C4-2B (cell line): ENCODE results near the gene SHMT2.
A peak's percentile ranks its signal among the peaks of the same experiment; 100 is the strongest.

Experiments
- H3K27ac ChIP-seq: fragments of 450-650 bp; 2 replicates; pipeline ENCODE4 v1.5.1; 2017
- ZFX ChIP-seq: fragments of 450-650 bp; IDR thresholded peaks from 2 replicates; pipeline ENCODE4 v1.6.1; 2017
- TF ChIP-seq, protein P1 (sequence below): fragments of 450-650 bp; conservative IDR thresholded peaks from 2 replicates; pipeline ENCODE4 v1.5.1; 2017; ENCODE audit warnings: mild to moderate bottlenecking

SHMT2 gene

DNA sequence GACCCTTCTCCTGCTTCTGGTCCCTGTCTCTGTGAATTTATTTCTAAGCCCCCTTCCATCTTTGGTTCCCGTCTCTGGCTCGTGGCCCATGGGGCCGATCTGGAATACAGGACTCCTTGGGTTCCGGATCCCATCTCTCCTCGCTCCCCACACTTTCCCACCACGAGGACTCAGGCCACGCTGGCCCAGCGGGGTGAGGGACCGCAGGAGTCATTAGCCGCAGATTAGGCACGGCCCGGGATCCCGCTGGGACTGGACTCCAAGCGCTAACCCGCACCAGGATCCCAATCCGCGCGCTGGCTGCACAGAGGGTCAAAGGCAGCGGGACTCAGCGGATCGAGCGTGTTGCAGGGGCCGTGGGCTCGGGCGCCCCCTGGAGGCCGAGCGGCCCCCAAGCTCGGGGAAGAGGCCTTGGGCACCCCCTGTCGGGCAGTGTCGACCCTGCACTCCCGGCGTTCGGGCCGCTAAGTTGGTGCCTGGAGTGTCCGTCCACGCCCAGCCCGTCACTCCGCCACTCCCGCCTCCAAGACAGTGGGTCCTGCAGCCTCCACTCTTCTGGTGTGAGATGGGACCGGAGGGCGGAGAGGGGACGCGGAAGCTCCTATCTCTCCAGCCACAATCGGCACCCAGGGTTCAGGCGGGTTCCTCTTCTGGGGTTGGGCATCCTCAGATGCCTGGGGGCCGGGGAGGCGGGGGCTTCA lies 9.5 kb downstream of the SHMT2 start:
- H3K27ac ChIP-seq = peak overlapping the region; percentile 34; the same call in 1 of the 2 replicates
- TF ChIP-seq ZFX = no peak
- TF ChIP-seq, protein P1, sequence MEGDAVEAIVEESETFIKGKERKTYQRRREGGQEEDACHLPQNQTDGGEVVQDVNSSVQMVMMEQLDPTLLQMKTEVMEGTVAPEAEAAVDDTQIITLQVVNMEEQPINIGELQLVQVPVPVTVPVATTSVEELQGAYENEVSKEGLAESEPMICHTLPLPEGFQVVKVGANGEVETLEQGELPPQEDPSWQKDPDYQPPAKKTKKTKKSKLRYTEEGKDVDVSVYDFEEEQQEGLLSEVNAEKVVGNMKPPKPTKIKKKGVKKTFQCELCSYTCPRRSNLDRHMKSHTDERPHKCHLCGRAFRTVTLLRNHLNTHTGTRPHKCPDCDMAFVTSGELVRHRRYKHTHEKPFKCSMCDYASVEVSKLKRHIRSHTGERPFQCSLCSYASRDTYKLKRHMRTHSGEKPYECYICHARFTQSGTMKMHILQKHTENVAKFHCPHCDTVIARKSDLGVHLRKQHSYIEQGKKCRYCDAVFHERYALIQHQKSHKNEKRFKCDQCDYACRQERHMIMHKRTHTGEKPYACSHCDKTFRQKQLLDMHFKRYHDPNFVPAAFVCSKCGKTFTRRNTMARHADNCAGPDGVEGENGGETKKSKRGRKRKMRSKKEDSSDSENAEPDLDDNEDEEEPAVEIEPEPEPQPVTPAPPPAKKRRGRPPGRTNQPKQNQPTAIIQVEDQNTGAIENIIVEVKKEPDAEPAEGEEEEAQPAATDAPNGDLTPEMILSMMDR = peak; percentile 100

DNA sequence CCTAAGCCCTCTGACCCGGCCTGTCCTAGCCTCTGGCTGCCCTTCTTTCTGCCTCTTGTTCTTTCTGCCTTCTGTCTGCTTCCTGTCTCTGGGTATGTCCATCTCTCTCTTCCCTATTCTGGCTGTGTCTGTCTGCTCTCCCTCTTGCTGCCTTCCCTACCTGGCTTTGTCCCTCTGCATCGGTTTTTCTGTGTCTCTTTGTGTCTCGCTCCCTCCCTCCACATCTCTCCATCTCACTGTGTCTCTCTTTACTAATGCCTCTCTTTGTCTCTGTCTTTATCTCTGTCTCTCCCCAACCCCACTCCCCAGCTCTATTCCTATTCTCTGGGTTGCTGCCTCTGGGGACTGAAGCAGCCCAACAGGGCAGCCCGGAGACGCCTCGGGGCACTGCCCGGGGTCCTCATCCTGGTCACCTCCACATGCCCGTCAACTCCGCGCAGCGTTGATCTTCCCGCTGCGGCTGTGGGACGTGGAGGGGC lies 10.1 kb downstream of the SHMT2 start:
- TF ChIP-seq ZFX = no peak
- TF ChIP-seq, protein P1 = no peak
- peak overlapping the region; percentile 34 for H3K27ac ChIP-seq

- TF ChIP-seq ZFX = no peak
- TF ChIP-seq, protein P1 = peak; percentile 27
- H3K27ac ChIP-seq = peak overlapping the region; percentile 34
These were observed 10.8 kb downstream of the SHMT2 start for GRCh38 chr12:57240066-57240921.

- H3K27ac ChIP-seq = peak overlapping the region; percentile 34
These were observed 11.5 kb downstream of the SHMT2 start for GRCh38 chr12:57240926-57241401.

DNA sequence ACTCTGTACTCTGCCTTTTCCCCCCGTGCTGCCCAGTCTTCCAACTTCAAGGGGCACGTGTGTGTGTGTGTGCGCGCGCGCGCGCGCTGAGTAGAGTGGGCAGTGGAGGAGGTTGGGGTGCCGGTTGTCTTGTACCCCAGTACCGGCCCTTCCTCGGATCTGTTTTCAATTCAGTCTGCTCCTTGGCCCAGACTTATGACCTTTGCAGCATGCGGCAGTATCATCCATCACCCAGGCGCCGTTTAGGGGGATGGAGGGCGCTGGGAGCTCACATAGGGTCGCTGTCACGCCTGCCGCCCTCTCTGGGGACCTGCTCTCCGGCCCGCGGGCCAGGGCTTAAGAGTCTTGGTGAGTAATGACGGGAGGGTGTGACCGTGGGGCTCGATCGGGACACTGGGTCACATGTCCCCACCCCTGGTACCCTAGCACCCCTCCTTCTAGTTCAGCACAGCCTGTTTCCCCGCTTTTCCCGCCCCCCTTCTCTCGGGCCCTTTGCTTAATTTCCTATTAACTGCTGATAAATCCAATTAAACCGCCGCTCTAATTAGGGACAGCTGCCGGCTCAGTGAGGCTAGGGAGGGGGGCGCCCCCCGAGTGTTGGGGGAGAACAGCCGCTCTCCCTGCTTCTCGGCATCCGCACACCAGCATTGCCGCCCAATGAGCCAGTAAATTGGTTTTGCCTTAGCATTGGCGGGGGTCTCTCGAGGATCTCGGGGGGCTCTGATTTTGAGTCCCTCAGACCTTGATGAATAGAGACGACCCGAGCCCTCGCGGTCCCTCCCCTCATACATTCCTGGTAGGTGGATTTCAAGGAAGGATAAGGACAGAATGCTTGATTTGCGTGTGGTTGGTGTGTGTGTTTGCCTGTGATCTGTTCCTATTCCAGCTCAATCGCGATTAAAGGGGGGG lies 12.1 kb downstream of the SHMT2 start:
- H3K27ac ChIP-seq = no peak overlapping the region; the same call in 1 of the 2 replicates
- no peak for TF ChIP-seq ZFX
- TF ChIP-seq, protein P1 = no peak

More at GRCh38 chr12:57240926-57241401, 11.5 kb downstream of the SHMT2 start:
- TF ChIP-seq, protein P1 = no peak; the same call in none of the 2 replicates
- no peak for TF ChIP-seq ZFX

- peak overlapping the region; percentile 53 for H3K27ac ChIP-seq
- TF ChIP-seq, protein P1 = no peak
- TF ChIP-seq ZFX = no peak
These were observed 12.8 kb downstream of the SHMT2 start for GRCh38 chr12:57242329-57242690.
